MM.1S (cell line): ENCODE measurements around the gene TNRC6C.

Source experiments
- DNase-seq: peaks from one replicate; pipeline ENCODE4 v3.0.0-alpha.2; 2015
- H2AFZ ChIP-seq: fragments of 300-600 bp; sonication (generic); 2 replicates; pipeline ENCODE4 v1.6.0; 2016; ENCODE audit warnings: antibody characterized with exemption, low read length
- H3F3A ChIP-seq: fragments of 300-600 bp; sonication (generic); 2 replicates; pipeline ENCODE4 v1.6.1; 2016; ENCODE audit warnings: mild to moderate bottlenecking, antibody characterized with exemption, low read length, moderate library complexity, mixed read lengths; ENCODE audit not compliant: insufficient read depth
- H3K27ac ChIP-seq: fragments of 300-600 bp; sonication (generic); 2 replicates; pipeline ENCODE4 v1.5.1; 2016; ENCODE audit warnings: mild to moderate bottlenecking, low read length
- H3K27me3 ChIP-seq: fragments of 300-600 bp; sonication (generic); replicated peaks from 2 replicates; pipeline ENCODE4 v1.6.0; 2016; ENCODE audit warnings: low read length; ENCODE audit not compliant: insufficient read depth
- H3K36me3 ChIP-seq: fragments of 300-600 bp; sonication (generic); replicated peaks from 2 replicates; pipeline ENCODE4 v1.6.1; 2016; ENCODE audit warnings: mild to moderate bottlenecking, low read length, mixed read lengths; ENCODE audit not compliant: insufficient read depth
- H3K4me1 ChIP-seq: fragments of 300-600 bp; sonication (generic); 2 replicates; pipeline ENCODE4 v1.6.1; 2016; ENCODE audit warnings: low read length, mixed read lengths
- H3K4me2 ChIP-seq: fragments of 300-600 bp; sonication (generic); 2 replicates; pipeline ENCODE4 v1.6.0; 2016; ENCODE audit warnings: low read depth, low read length
- H3K4me3 ChIP-seq: fragments of 300-600 bp; sonication (generic); 2 replicates; pipeline ENCODE4 v1.5.1; 2016; ENCODE audit warnings: low read length, mixed read lengths
- H3K79me2 ChIP-seq: fragments of 300-600 bp; sonication (generic); 2 replicates; pipeline ENCODE4 v1.6.1; 2016; ENCODE audit warnings: mixed run types, low read length, mixed read lengths
- H3K9ac ChIP-seq: fragments of 300-600 bp; sonication (generic); 2 replicates; pipeline ENCODE4 v1.6.1; 2016; ENCODE audit warnings: low read length, mixed read lengths
- H3K9me2 ChIP-seq: fragments of 300-600 bp; sonication (generic); replicated peaks from 2 replicates; pipeline ENCODE4 v1.6.1; 2016; ENCODE audit warnings: mild to moderate bottlenecking, low read length, mixed read lengths; ENCODE audit not compliant: insufficient read depth
- H3K9me3 ChIP-seq: fragments of 300-600 bp; sonication (generic); replicated peaks from 2 replicates; pipeline ENCODE4 v1.6.1; 2016; ENCODE audit warnings: mild to moderate bottlenecking, low read length, mixed read lengths; ENCODE audit not compliant: insufficient read depth
- H4K20me1 ChIP-seq: fragments of 300-600 bp; sonication (generic); 2 replicates; pipeline ENCODE4 v1.6.1; 2016; ENCODE audit warnings: mild to moderate bottlenecking, low read length, moderate library complexity, mixed read lengths; ENCODE audit not compliant: insufficient read depth
- EZH2 ChIP-seq: fragments of 300-600 bp; sonication (generic); optimal IDR thresholded peaks from 2 replicates; pipeline ENCODE3; 2017; ENCODE audit warnings: low read depth, mild to moderate bottlenecking, antibody characterized with exemption, low read length, mixed read lengths
- EZH2phosphoT487 ChIP-seq: fragments of 300-600 bp; sonication (generic); IDR thresholded peaks from 2 replicates; pipeline ENCODE4 v1.6.1; 2018; ENCODE audit warnings: antibody characterized with exemption, low read length
- TF ChIP-seq, protein P1 (sequence below): fragments of 300-600 bp; sonication (generic); IDR thresholded peaks from 2 replicates; pipeline ENCODE4 v1.5.1; 2016; ENCODE audit warnings: antibody characterized with exemption, low read length, mixed read lengths

TNRC6C gene

DNA sequence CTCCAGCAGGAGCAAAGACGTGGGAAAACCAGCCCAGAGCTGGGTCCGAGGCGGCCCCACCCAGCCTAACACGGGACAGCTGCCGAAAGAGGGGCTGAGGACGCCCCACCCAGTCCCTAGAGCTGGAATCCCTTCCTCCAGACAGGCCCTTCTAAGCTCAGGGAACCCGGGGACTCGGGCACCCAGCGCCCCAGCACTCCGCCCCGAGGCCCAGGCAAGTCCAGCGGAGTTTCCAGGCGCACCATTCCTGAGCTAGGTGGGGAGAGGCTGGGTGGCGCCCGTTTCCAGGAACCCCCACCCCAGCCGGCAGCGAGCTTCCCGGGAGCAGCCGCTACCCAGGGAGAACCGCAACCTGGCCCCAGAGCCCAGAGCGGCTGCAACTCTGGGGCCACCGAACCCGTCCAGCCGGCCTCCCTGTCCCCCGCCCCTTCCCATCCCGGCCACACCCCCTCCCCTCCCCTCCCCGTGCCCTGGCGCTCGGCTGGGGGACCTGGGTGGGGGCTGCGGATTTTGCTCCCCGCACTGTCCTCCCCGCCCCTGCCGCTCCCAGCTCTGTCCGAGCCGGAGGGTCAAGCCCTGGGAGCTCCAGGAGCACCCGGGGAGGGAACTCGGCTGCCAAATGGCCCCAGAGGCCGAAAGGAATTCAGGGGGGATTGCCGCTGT lies 169.5 kb downstream of the TNRC6C start:
- Histone ChIP-seq H3K27ac (peak overlapping the region; percentile 73; the same call in 1 of the 2 replicates), H3K79me2 (peaks cover 81% of the 10 kb centered on the region), H4K20me1 (no peaks in the 10 kb centered on the region), H3F3A (peaks cover 28% of the 10 kb centered on the region), H3K27me3 (no peaks in the 10 kb centered on the region), H3K9me3 (no peaks in the 10 kb centered on the region), H2AFZ (peak overlapping the region; percentile 32; the same call in 1 of the 2 replicates), H3K36me3 (peaks cover 1% of the 10 kb centered on the region; the same call in 1 of the 2 replicates), H3K9me2 (no peaks in the 10 kb centered on the region), H3K4me2 (peak overlapping the region; percentile 88), H3K4me3 (peak overlapping the region; percentile 96), H3K9ac (peak overlapping the region; percentile 93), H3K4me1 (peaks cover 42% of the 10 kb centered on the region)
- DNase-seq = no peak
- no peak for TF ChIP-seq EZH2phosphoT487
- TF ChIP-seq, protein P1, sequence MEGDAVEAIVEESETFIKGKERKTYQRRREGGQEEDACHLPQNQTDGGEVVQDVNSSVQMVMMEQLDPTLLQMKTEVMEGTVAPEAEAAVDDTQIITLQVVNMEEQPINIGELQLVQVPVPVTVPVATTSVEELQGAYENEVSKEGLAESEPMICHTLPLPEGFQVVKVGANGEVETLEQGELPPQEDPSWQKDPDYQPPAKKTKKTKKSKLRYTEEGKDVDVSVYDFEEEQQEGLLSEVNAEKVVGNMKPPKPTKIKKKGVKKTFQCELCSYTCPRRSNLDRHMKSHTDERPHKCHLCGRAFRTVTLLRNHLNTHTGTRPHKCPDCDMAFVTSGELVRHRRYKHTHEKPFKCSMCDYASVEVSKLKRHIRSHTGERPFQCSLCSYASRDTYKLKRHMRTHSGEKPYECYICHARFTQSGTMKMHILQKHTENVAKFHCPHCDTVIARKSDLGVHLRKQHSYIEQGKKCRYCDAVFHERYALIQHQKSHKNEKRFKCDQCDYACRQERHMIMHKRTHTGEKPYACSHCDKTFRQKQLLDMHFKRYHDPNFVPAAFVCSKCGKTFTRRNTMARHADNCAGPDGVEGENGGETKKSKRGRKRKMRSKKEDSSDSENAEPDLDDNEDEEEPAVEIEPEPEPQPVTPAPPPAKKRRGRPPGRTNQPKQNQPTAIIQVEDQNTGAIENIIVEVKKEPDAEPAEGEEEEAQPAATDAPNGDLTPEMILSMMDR = no peak
- no peak for TF ChIP-seq EZH2

DNA sequence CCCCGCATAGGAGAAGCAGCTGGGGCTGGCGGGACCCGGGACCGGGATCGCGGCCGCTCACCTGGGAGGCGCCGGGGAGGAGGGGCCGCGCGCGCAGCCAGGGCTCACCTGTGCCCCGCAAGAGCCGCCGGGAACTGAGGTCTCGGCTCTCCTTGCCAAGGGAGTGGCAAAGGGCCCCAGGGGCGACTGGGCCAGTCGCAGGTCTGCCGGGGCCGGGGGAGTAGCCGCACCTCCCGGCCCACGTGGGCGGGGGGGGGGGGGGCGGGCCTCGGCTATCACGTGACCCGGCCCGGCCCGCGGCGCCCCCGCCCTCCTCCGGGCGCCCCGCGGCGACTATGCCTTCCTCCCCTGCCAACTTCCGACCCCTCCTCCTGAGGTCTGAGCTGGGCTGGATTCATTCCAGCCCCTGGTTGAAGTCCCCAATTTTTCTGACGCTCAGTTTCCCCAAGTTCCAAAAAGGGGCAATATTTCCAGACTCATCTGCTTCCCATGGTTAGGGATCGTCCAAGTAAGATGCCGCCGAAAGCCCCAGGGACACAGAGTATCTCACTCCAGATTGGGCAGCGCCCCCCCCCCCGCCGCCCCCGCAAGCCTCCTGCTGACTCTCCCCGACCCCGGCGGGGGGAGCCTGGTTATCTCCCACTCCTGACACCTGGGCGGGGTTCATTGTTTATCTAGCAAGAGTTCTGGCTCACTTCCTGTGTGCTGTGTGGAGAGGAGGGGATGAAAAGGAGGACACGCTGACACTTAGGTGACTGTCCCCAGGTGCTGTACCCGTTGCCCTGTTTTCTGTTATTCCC lies 170.2 kb downstream of the TNRC6C start, which contains the start of gene TMC6:
Gene TMC6, minus strand, starts transcription at position 205 of the 800 bp plus-strand sequence. CDS start 1,923 bp downstream, outside the sequence.
- H3K27ac ChIP-seq = peak within 1 kb of the TSS; percentile 83
- H3K4me1 ChIP-seq = peaks cover 48% of the 10 kb centered on the region

DNA sequence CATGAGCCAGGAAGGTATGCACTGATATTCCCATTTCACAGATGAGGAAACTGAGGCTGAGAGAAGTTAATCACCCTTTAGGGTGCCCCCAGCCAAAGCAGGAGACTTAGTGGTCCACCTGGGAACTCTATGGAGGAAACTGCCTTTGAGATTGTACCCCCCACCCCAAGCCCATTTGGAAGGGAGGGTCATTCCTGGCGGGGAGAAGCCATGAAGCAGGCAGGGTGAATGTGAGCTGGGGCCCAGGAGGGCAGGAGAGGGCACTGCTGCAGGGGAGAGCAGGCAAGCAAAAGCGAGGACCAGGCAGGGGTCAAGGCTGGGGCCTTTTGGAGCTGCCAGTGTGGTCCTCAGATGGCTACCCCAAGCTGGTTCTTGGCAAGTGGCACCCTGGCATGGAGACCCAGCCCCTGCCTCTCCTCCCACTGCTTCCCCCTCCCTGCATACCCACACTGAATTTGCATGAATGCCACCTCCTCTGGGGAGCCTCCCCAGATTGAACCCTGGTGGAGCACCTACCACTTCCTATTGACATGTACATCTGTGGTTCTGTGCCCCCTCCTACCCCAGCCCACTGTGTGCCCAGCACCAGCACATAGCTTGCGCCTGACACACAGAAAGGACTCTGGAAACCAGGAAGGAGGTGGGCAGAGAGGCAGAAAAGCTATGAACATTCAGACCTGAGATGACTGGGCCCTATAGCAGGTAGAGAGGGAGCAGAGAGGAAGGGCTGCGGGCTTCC lies 171.0 kb downstream of the TNRC6C start:
- Histone ChIP-seq H3K9me2 (no peaks in the 10 kb centered on the region), H3K27me3 (no peaks in the 10 kb centered on the region), H4K20me1 (no peaks in the 10 kb centered on the region), H3K4me3 (peak overlapping the region; percentile 74; the same call in 1 of the 2 replicates), H3K27ac (peak overlapping the region; percentile 83), H3K4me2 (peak overlapping the region; percentile 97), H3K9ac (peak overlapping the region; percentile 93; the same call in 1 of the 2 replicates), H3F3A (peaks cover 28% of the 10 kb centered on the region), H3K9me3 (no peaks in the 10 kb centered on the region), H2AFZ (no peak overlapping the region), H3K79me2 (peaks cover 82% of the 10 kb centered on the region), H3K4me1 (peaks cover 47% of the 10 kb centered on the region), H3K36me3 (peaks cover 4% of the 10 kb centered on the region)
- DNase-seq = peak; percentile 66
- TF ChIP-seq EZH2phosphoT487 (no peak), EZH2 (no peak)
- TF ChIP-seq, protein P1 = no peak

More for the DNA sequence above, 170.2 kb downstream of the TNRC6C start, which contains the start of gene TMC6:
- H3K4me3 ChIP-seq = peak within 1 kb of the TSS; percentile 96
- H4K20me1 ChIP-seq = no peaks in the 10 kb centered on the region
- peak within 1 kb of the TSS; percentile 32; the same call in 1 of the 2 replicates for H2AFZ ChIP-seq
- peaks cover 28% of the 10 kb centered on the region for H3F3A ChIP-seq
- H3K9me2 ChIP-seq = no peaks in the 10 kb centered on the region
- H3K4me2 ChIP-seq = peak within 1 kb of the TSS; percentile 97
- no peaks in the 10 kb centered on the region for H3K9me3 ChIP-seq
- peaks cover 82% of the 10 kb centered on the region for H3K79me2 ChIP-seq
- H3K27me3 ChIP-seq = no peaks in the 10 kb centered on the region
- H3K36me3 ChIP-seq = peaks cover 2% of the 10 kb centered on the region
- H3K9ac ChIP-seq = peak within 1 kb of the TSS; percentile 93
- TF ChIP-seq EZH2phosphoT487 (no peak), EZH2 (no peak)
- TF ChIP-seq, protein P1 = no peak
- DNase-seq = peak; percentile 91
